Testis (tissue), 3 donors: Measurements from ENCODE around the gene TICAM2. TPM values are rescaled to one million over a fixed set of nuclear protein-coding genes. Genes with fewer than 3 reads are reported as not detected.

Experiments used
- DNase-seq: peaks from one replicate; pipeline ENCODE4 v3.0.0-alpha.2; 2019
- H3K27ac ChIP-seq, 2 donors: fragments of 200-600 bp; sonication (generic); one replicate each; pipeline ENCODE4 v1.5.1; 2019
- H3K27me3 ChIP-seq: fragments of 200-600 bp; sonication (generic); one replicate; pipeline ENCODE4 v1.5.1; 2019
- H3K36me3 ChIP-seq: fragments of 200-600 bp; sonication (generic); one replicate; pipeline ENCODE4 v1.5.1; 2017; ENCODE audit warnings: low read depth; ENCODE audit errors: missing control alignments
- H3K4me1 ChIP-seq: fragments of 200-600 bp; sonication (generic); one replicate; pipeline ENCODE4 v1.5.1; 2019
- H3K4me3 ChIP-seq, 2 donors: fragments of 200-600 bp; sonication (generic); one replicate each; pipeline ENCODE4 v1.5.1; 2017 to 2019
- H3K9me3 ChIP-seq: fragments of 200-600 bp; sonication (generic); one replicate; pipeline ENCODE4 v1.5.1; 2017
- CTCF ChIP-seq, 3 experiments: fragments of 450-650 bp in 2 of 3; fragments of 200-600 bp in 1 of 3; sonication (generic) in 1 of 3; IDR thresholded peaks; one replicate each; pipeline ENCODE4 v1.5.1; 2016 to 2019; ENCODE audit warnings: antibody characterized with exemption in 3 of 3, mild to moderate bottlenecking in 2 of 3, moderate library complexity in 1 of 3
- POLR2A ChIP-seq: fragments of 450-650 bp; IDR thresholded peaks from one replicate; pipeline ENCODE4 v1.6.1; 2017; ENCODE audit warnings: antibody characterized with exemption, mild to moderate bottlenecking, moderate library complexity
- WGBS, 2 donors: methylation state at CpG; one replicate each; pipeline ENCODE4 v1.1.5; 2018; 5-methylcytosine and 5-hydroxymethylcytosine counted together
- intact Hi-C: fragments of 100-400 bp; cut with DNase I; formaldehyde crosslinking; loops from one replicate; pipeline ENCODE4 v1.15.1; 2023; ENCODE audit warnings: low total_unique reads
- polyA plus RNA-seq: library from polyadenylated mRNA; stranded (reverse); fragments of 350-450 nt; fragmentation: Illumina TruSeq; extraction: RNeasy Lipid Tissue Mini Kit (QIAGEN cat#74804); gene quantifications from one replicate; pipeline ENCODE4 v1.2.3, GENCODE V29; 2014; ENCODE audit warnings: low read depth, low replicate concordance; ENCODE audit not compliant: insufficient read depth
- total RNA-seq, 2 donors: library from RNA; depleted of rRNA; stranded (reverse); fragments of >200 nt; gene quantifications; one replicate each; pipeline ENCODE4 v1.2.3, GENCODE V29; 2016

The TICAM2 gene
- total and polyA plus RNA-seq, 3 donors from 2014 or later, result 0.68 to 1.1 TPM; not detected in 1

GRCh38 chr5:115634343-115635132, 32.3 kb upstream of the TICAM2 start:
- intact Hi-C loops, result no loop called here
- TF ChIP-seq POLR2A (no peak), CTCF (IDR thresholded peaks at IDR 0.05) (peak; percentile 85 to 92 (median 85))
- Histone ChIP-seq H3K4me3 (peak overlapping the region in 1 of 2 donors; percentile 20), H3K27me3 (no peaks in the 10 kb centered on the region), H3K27ac (peak overlapping the region; percentile 18 to 53), H3K4me1 (no peaks in the 10 kb centered on the region), H3K36me3 (no peaks in the 10 kb centered on the region), H3K9me3 (no peaks in the 10 kb centered on the region)
- DNase-seq, result peak; percentile 95
- WGBS, 2 donors, result 8 to 14% methylated on average over 8 of the region's 8 CpGs

- TF ChIP-seq CTCF (IDR thresholded peaks at IDR 0.05) (no peak), POLR2A (no peak)
- intact Hi-C loops, result no loop called here
- Histone ChIP-seq H3K4me1 (peaks cover 1% of the 10 kb centered on the region), H3K9me3 (no peaks in the 10 kb centered on the region), H3K27me3 (no peaks in the 10 kb centered on the region), H3K27ac (no peak overlapping the region), H3K36me3 (no peaks in the 10 kb centered on the region), H3K4me3 (no peak overlapping the region)
- no peak for DNase-seq
- 85 to 93% methylated on average over 1 of the region's 1 CpG for WGBS, 2 donors
Observed at GRCh38 chr5:115629903-115630302, 27.6 kb upstream of the TICAM2 start.

- intact Hi-C loops, result no loop called here
- DNase-seq, result no peak
- Histone ChIP-seq H3K36me3 (no peaks in the 10 kb centered on the region), H3K4me3 (no peak overlapping the region), H3K4me1 (peaks cover 25% of the 10 kb centered on the region), H3K9me3 (no peaks in the 10 kb centered on the region), H3K27me3 (no peaks in the 10 kb centered on the region), H3K27ac (no peak overlapping the region)
- WGBS, 2 donors, result 75 to 78% methylated on average over 5 of the region's 5 CpGs
- TF ChIP-seq CTCF (IDR thresholded peaks at IDR 0.05) (no peak), POLR2A (no peak)
Observed at GRCh38 chr5:115627295-115627865, 25.1 kb upstream of the TICAM2 start.

GRCh38 chr5:115626445-115626823, 24.2 kb upstream of the TICAM2 start:
- Histone ChIP-seq H3K9me3 (no peaks in the 10 kb centered on the region), H3K4me1 (peaks cover 25% of the 10 kb centered on the region), H3K27ac (peak overlapping the region; percentile 71 to 96), H3K4me3 (peak overlapping the region; percentile 90 to 99), H3K36me3 (no peaks in the 10 kb centered on the region), H3K27me3 (no peaks in the 10 kb centered on the region)
- no peak for TF ChIP-seq CTCF (IDR thresholded peaks at IDR 0.05)
- TF ChIP-seq POLR2A, result no peak
- intact Hi-C loops, result no loop called here
- 1% methylated on average over 9 of the region's 9 CpGs for WGBS, 2 donors
- DNase-seq, result no peak
